HG03196 (cell line): ENCODE data around the gene GBX2.
"Not testable (repeated sequence)": the region's sequence is repeated elsewhere in the genome, so short reads cannot be mapped to it uniquely, and the experiment has no call there.

Experiments used
- ATAC-seq: cut with Tn5 transposase; IDR thresholded peaks from one replicate; pipeline ENCODE4 v1.9.1; 2021; ENCODE audit not compliant: unreplicated experiment

Gene GBX2

GRCh38 chr2:236157815-236158498, 10.2 kb downstream of the GBX2 start:
- ATAC-seq: no peak

DNA sequence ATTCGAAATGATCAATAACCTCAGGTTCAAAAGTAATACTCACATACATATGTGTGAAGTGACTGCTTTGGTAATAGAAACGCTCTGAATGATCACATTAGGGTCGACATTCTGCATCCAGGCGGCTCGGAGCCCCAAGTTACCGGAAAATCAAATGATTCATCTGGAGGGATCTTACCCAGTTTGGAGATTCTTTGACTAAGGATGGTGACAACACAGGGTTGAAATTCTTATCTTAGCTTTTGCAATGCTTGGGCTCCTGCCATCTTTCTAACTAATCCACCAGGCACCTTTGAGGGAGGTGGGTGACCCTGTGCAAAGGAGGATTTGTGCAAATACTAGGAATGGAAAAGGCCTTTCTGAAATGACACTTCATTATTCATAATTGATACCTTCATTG, 10.8 kb downstream of the GBX2 start:
- ATAC-seq: no peak

- no peak for ATAC-seq
Observed at GRCh38 chr2:236156860-236157194, 11.4 kb downstream of the GBX2 start.

- ATAC-seq: no peak
Observed at GRCh38 chr2:236156095-236156859, 11.9 kb downstream of the GBX2 start.

DNA sequence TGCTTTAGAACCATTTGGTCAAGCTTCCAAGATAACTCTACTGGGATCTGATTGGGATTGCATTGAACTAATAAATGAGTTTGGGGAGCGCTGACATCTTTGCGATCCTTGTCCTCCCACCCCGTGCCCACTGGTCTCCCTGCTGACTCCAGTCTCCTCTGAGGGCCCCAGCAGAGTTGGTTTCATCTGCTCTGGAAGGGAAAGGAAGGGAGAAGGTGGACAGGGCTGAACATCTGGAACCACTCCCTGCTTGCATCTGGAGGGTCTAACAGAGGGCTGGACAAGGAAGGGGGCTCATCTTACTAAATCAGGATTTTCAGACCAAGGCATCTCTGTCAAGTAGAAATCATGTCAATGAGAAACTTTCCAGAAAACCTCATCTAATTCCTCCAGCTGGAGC, 12.8 kb downstream of the GBX2 start:
- no peak for ATAC-seq

DNA sequence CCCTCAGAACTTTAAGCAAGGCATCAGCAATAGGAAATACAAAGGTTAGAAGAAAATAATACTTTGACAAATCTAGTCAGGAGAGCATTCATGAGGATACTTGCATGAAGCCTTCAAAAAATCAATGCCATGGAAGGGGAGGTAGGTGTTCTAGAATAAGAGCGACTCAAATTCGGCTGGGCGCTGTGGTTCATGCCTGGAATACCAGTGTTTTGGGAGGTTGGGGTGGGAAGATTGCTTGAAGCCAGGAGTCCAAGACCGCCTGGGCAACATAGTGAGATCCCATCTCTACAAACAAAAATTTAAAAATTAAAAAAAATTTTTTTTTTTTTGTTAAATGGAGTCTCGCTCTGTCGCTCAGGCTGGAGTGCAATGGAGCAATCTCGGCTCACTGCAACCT, 21.8 kb downstream of the GBX2 start:
- no peak for ATAC-seq

- ATAC-seq: no peak
Observed at GRCh38 chr2:236143811-236144210, 24.4 kb downstream of the GBX2 start.

GRCh38 chr2:236141616-236142015, 26.6 kb downstream of the GBX2 start:
- ATAC-seq: not testable (repeated sequence)

DNA sequence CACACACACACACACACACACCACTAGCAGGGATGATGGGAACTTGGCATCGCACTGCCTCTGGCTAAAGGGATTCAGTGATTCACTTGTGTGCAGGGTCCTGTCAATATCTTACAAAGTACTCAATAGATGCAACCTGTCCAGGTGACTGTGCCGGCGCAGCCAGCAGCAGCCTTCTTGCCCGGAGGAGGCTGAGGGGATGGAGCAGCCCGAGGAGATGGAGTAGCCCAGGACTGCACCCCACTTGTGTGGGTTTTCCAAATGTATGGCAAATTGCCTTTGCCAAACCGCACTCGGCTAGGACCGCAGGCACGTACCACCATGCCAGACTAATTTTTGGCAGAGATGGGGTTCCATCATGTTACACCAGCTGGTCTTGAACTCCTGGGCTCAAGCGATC, 31.1 kb downstream of the GBX2 start:
- no peak for ATAC-seq

GRCh38 chr2:236136538-236136937, 31.6 kb downstream of the GBX2 start:
- ATAC-seq: no peak

- no peak for ATAC-seq
Observed at GRCh38 chr2:236133410-236134012, 34.7 kb downstream of the GBX2 start.

- ATAC-seq: no peak
Observed at GRCh38 chr2:236131073-236131692, 37.0 kb downstream of the GBX2 start.

GRCh38 chr2:236130349-236130998, 37.7 kb downstream of the GBX2 start:
- no peak for ATAC-seq

GRCh38 chr2:236129935-236130334, 38.3 kb downstream of the GBX2 start:
- ATAC-seq: no peak

DNA sequence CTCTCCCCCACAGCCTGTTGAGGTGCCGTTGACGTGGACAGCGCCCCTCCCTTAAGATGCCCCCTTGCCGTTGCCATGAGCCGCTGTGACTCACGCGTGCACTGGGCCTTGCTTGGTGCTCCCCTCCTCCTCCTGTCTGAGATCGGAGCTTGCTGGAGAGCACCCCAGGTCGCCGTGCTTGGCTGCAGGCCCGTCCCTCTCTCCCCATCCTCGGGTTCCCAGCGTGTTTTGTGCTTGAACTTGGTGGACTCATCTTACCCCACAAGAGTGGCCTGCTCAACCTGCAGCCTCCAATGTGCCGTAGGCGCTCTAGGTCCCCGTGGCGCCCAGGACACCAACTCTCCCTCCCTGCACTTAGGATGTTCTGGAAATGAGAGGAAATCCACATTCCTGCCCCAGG, 39.9 kb downstream of the GBX2 start:
- ATAC-seq: no peak

- ATAC-seq: no peak
Observed at GRCh38 chr2:236127010-236127409, 41.2 kb downstream of the GBX2 start.

DNA sequence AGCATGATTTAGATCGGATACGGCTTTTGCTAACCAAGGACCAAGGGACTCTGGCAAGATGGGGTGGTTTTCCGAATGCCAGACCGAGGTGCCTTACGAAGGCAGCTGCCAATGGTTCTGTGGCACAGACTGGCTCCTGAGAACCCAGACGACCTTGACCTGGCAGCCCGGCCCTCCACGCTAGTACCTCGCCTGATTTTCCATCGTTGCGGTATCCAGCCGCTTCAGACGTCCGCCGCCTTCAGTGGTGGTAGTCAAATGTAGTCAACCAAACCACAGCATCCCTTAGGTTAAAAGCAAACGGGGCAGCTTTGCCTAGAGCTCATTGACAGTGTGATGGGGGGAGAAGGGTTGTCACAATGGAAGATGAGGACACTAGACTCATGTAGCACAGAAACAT, 42.6 kb downstream of the GBX2 start:
- ATAC-seq: no peak

DNA sequence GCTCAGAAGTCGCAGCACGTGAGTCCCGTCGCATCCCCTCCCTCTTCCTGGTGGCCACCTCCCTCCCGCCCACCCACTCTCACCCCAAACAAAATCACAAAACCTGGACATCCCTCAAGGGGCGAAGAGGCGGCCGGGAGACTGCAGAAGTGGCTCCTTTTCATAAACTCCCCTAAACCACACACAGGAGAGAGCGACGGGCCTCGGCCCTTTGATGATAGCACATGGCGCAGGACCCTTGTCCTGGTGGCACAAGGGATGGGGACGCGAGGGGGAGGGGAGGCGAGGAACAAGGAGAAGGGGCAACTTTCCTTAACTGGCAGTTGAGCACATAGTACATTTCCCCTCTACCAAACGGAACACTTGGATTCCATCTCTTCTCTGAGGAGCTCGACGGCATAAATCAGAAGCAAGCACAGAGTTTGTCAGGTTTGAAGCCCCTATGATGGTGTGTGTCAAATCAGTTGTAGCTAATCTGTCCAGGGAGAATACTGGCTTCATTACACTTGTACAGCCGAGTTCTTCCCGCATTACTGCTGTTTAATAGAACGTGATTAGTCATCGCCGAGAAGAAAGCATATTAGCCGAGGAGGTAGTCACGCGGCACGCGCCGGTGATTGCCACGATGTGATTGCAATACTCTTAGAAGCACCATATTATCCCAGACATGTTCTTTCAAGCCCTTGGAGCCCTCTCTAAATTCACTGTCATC, 43.8 kb downstream of the GBX2 start:
- no peak for ATAC-seq

GRCh38 chr2:236123716-236124115, 44.5 kb downstream of the GBX2 start:
- no peak for ATAC-seq

DNA sequence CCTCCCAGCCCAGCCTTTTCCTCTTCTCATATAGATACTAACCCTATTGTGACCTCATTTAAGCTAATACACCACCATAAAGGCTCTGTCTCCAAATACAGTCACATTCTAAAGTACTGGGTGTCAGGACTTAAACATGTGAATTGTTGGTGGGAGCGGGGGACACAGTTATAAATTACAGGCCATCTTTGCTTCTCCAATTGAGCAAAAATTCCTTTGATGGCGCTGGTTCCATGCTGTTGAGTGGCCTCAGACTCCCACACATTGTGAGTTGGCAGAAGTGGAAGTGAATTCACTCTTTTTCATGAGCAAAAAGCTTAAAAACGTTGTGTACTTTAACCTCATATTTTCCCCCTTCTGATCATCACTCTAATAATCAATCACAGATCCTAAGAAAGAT, 46.0 kb downstream of the GBX2 start:
- no peak for ATAC-seq

DNA sequence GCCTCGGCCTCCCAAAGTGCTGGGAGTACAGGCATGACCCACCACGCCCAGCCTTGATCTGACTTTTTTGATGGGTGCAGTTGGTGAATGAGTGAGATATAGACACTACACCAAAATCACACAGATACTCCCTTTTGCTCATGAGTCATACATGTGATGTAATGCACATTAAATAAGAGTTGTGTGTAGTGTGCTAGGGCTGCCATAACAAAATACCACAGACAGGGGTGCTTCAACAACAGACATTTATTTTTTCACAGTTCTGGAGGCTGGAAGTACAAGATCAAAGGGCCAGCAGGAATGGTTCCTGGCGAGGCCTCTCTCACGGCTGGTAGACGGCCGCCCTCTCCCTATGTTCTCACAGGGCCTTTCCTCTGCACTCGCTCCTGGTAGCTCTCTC, 46.6 kb downstream of the GBX2 start:
- no peak for ATAC-seq
